ENCODE measurements around the gene ADAMTS4. TPM values are rescaled to one million over a fixed set of nuclear protein-coding genes. Genes with fewer than 3 reads are reported as not detected.

ADAMTS4 gene
- total and polyA plus RNA-seq, 9 of the 15 experiments (the other 6 are each of a cell fraction or from before 2014, with no cell fraction given): 0.07 to 3.7 (median 0.41) TPM

- no peak for TF ChIP-seq CUX1 (CRISPR knock-in tag; IDR thresholded peaks at IDR 0.05)
- TF ChIP-seq SIX5 (IDR thresholded peaks at IDR 0.05; ENCODE audit: borderline replicate concordance in 1 of 2, insufficient read depth in 1 of 2, low read depth in 1 of 2, low read length in 2 of 2): no peak
- no peak for TF ChIP-seq CBX5 (IDR thresholded peaks at IDR 0.05; ENCODE audit: borderline replicate concordance, low read depth)
- TF ChIP-seq CBX3 (IDR thresholded peaks at IDR 0.05; ENCODE audit: borderline replicate concordance in 1 of 2, low read length in 2 of 2): no peak
- no peak for TF ChIP-seq CEBPG (CRISPR knock-in tag; IDR thresholded peaks at IDR 0.05)
- TF ChIP-seq CEBPG (tag; conservative IDR thresholded peaks at IDR 0.05 in 1 of 2, IDR thresholded peaks at IDR 0.05 in 1 of 2): peak in 1 of 2 experiments; percentile 83; a peak in 2 of 4 replicates
- peak in 1 of 2 experiments; percentile 72; a peak in 2 of 4 replicates for TF ChIP-seq KDM1A (IDR thresholded peaks at IDR 0.05)
- TF ChIP-seq SRF (CRISPR knock-in tag; IDR thresholded peaks at IDR 0.05): no peak
Measured at GRCh38 chr1:161223805-161224694, 25.2 kb upstream of the ADAMTS4 start (continued).
